Kidney (tissue), 14 donors: ENCODE results near the gene FLAD1. TPM values are rescaled to one million over a fixed set of nuclear protein-coding genes. Genes with fewer than 3 reads are reported as not detected.

Experiments used
- DNase-seq, 5 donors: peaks; one replicate each; pipeline ENCODE4 v3.0.0-alpha.2; 2013 to 2020
- FAIRE-seq: peaks from 2 replicates; lab custom pipeline; 2012; peaks lifted over from hg19 to GRCh38; lab: Jason Lieb, UNC
- H3K27ac ChIP-seq, 2 donors: one replicate each; pipeline ENCODE4 v1.7.0; 2013; ENCODE audit warnings: low read depth in 2 of 2, low read length in 2 of 2, inconsistent platforms in 1 of 2
- H3K27me3 ChIP-seq: one replicate; pipeline ENCODE4 v1.7.1; 2013; ENCODE audit warnings: low read length, inconsistent platforms; ENCODE audit not compliant: control insufficient read depth, insufficient read depth
- H3K36me3 ChIP-seq, 3 donors: one replicate each; pipeline versions ENCODE4 v1.7.0 to v1.7.1; 2013; ENCODE audit warnings: low read length in 3 of 3, control low read depth in 1 of 3, inconsistent platforms in 1 of 3; ENCODE audit not compliant: insufficient read depth in 3 of 3, control insufficient read depth in 2 of 3
- H3K4me1 ChIP-seq, 3 donors: one replicate each; pipeline versions ENCODE4 v1.7.0 to v1.7.1; 2013; ENCODE audit warnings: low read length in 3 of 3, inconsistent platforms in 1 of 3, low read depth in 1 of 3; ENCODE audit not compliant: control insufficient read depth in 2 of 3, insufficient read depth in 2 of 3
- H3K4me3 ChIP-seq, 3 donors: one replicate each; pipeline versions ENCODE4 v1.7.0 to v1.8.1; 2013; ENCODE audit warnings: low read length in 3 of 3, control low read depth in 1 of 3, inconsistent platforms in 1 of 3
- H3K9ac ChIP-seq, 3 donors: one replicate each; pipeline versions ENCODE4 v1.7.0 to v1.7.1; 2013; ENCODE audit warnings: low read length in 3 of 3, control low read depth in 1 of 3, inconsistent platforms in 1 of 3
- H3K9me3 ChIP-seq, 3 donors: one replicate each; pipeline versions ENCODE4 v1.7.0 to v1.7.1; 2013; ENCODE audit warnings: low read length in 3 of 3, control low read depth in 1 of 3, inconsistent platforms in 1 of 3; ENCODE audit not compliant: control insufficient read depth in 2 of 3, insufficient read depth in 1 of 3
- CTCF ChIP-seq: IDR thresholded peaks from 3 replicates; pipeline ENCODE4 v1.5.1; 2012; ENCODE audit warnings: mild to moderate bottlenecking, moderate library complexity, borderline replicate concordance; ENCODE audit not compliant: insufficient read depth; ENCODE audit errors: extremely low read depth
- intact Hi-C: fragments of 100-400 bp; cut with DNase I; formaldehyde crosslinking; loops from one replicate; pipeline ENCODE4 v1.11.1; 2022
- polyA plus RNA-seq: library from polyadenylated mRNA; stranded (reverse); fragments of 350-450 nt; fragmentation: Illumina TruSeq; extraction: RNeasy Lipid Tissue Mini Kit (QIAGEN cat#74804); gene quantifications from one replicate; pipeline ENCODE4 v1.2.3, GENCODE V29; 2014; ENCODE audit warnings: low read depth, low replicate concordance; ENCODE audit not compliant: insufficient read depth
- total RNA-seq: library from RNA; stranded (reverse); fragmentation: NEBNext Ultra II Directional; extraction: Animal tissue kit (Norgen Biotek cat#: 25700); gene quantifications from one replicate; pipeline ENCODE4 v1.2.1, GENCODE V29; 2021
- donor health status: control.
- donor health status: control.
- donor health status: control.
- donor health status: control.
- donor health status: control.
- donor health status: DM: yes; HTN: yes; CAD: no.
- donor health status: Normal renal cell carcinoma (clear cell type).

FLAD1 gene
- total and polyA plus RNA-seq, 2 donors from 2014 or later, result 34.1 to 37.9 TPM

DNA sequence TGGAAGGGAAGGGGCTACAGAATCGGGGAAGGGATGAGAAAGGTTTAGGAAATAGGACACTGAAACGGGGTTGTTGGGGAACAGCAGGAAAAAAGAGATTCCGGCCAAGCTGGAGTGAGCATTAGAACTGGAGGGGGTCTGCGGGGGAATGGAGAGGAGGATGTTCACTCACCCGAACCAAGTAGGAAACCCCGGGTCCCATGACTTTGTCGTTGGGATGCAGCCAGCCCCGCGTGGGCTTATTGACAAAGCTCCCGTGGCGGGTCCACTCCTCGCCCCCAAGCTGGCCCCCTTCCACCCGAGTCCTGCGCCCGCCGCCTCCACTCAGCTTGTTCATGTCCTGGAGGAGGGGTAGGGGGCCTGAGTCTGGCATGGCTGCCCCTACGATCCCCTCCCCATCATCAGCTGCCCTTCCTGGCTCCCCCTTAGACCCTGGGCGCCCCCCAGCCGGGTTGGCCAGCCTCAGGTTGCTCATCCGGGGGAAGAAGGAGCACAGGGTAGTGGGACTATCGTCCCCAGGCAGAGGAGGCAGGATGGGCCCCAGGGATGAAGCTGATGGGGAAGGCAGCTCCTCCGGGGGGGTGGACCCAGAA is 13.2 kb upstream of the FLAD1 start:
- Histone ChIP-seq H3K36me3 (peaks cover 3 to 30% (median 22%) of the 10 kb centered on the region in 3 donors), H3K4me3 (peak overlapping the region; percentile 16 to 42 (median 42)), H3K27ac (peak overlapping the region; percentile 95 to 98), H3K27me3 (no peaks in the 10 kb centered on the region), H3K9ac (peak overlapping the region in 2 of 3 donors; percentile 51 to 78), H3K9me3 (no peaks in the 10 kb centered on the region), H3K4me1 (peaks cover 7 to 24% (median 23%) of the 10 kb centered on the region in 3 donors)
- intact Hi-C loops, result no loop called here
- FAIRE-seq (no peak), DNase-seq (peak in 4 of 5 donors; percentile 17 to 84 (median 64))
- no peak for TF ChIP-seq CTCF

GRCh38 chr1:154970631-154971340 is 12.4 kb upstream of the FLAD1 start, which contains the start of gene SHC1:
Gene SHC1, minus strand, starts transcription at chr1:154970747. Its CDS starts 221 bp downstream, at chr1:154970526.
- H3K36me3 ChIP-seq, result peaks cover 0 to 25% (median 19%) of the 10 kb centered on the region in 3 donors
- peak within 1 kb of the TSS in 2 of 3 donors; percentile 52 to 78 for H3K9ac ChIP-seq
- peak within 1 kb of the TSS; percentile 95 to 98 for H3K27ac ChIP-seq
- peak; percentile 85 to 98 (median 93) for DNase-seq
- no peaks in the 10 kb centered on the region for H3K27me3 ChIP-seq
- H3K4me1 ChIP-seq, result peaks cover 7 to 24% (median 23%) of the 10 kb centered on the region in 3 donors
- FAIRE-seq, result no peak
- intact Hi-C loops, result no loop called here
- H3K4me3 ChIP-seq, result peak within 1 kb of the TSS; percentile 42
- H3K9me3 ChIP-seq, result no peaks in the 10 kb centered on the region
- TF ChIP-seq CTCF, result no peak

DNA sequence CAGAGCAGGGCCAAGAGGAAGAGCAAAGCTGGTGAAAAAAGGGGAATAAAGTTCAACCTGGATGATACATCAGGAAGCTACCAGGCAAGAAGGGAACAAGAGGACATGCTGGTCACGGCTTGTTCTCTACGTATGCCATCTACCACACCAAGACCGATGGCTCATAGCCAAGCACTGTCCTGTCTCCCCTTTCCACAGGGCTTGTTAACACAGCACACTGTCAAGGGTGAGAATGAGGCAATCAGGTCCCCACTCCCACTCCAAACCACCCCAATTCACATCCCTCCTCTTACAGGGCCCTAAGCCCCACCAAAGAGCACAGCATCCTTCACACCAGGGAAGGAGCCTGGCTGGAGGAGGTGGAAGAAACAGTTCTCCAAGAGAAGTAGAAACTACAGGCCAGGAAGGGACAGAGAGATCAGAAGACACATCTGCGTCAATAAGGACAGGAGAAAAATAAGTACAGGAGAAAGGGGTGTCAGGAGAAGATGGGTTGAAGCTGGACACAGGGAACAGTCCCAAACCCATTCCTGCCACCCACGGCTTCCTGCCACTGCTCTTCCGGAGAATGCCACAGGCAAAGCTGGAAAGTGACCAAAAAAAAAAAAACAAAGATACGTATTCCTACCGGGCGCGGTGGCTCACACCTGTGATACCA is 11.7 kb upstream of the FLAD1 start:
- intact Hi-C loops, result no loop called here
- FAIRE-seq (no peak), DNase-seq (peak in 2 of 5 donors; percentile 52 to 57)
- TF ChIP-seq CTCF, result no peak
- Histone ChIP-seq H3K9ac (peak overlapping the region in 2 of 3 donors; percentile 52 to 78), H3K4me1 (peaks cover 7 to 28% (median 24%) of the 10 kb centered on the region in 3 donors), H3K27ac (peak overlapping the region; percentile 95 to 98), H3K36me3 (peaks cover 0 to 18% (median 17%) of the 10 kb centered on the region in 3 donors), H3K4me3 (peak overlapping the region; percentile 4 to 42 (median 42)), H3K27me3 (no peaks in the 10 kb centered on the region), H3K9me3 (no peaks in the 10 kb centered on the region)
